K562 (cell line): Measurements from ENCODE around the gene KLF13. TPM values are rescaled to one million over a fixed set of nuclear protein-coding genes. Genes with fewer than 3 reads are reported as not detected.

Source experiments
- ARID3A ChIP-seq: IDR thresholded peaks from 2 replicates; pipeline ENCODE4 v1.6.1; 2012; ENCODE audit warnings: low read depth, low read length, improper control_type of control experiment, borderline replicate concordance
- ATF7 ChIP-seq: fragments of 450-650 bp; IDR thresholded peaks from 2 replicates; pipeline ENCODE4 v1.7.1; 2014; ENCODE audit warnings: mild to moderate bottlenecking, moderate library complexity
- CREM ChIP-seq: IDR thresholded peaks from 2 replicates; pipeline ENCODE4 v1.6.1; 2014; ENCODE audit warnings: antibody characterized with exemption, low read depth
- CTBP1 ChIP-seq: fragments of 450-650 bp; IDR thresholded peaks from 2 replicates; pipeline ENCODE4 v1.6.1; 2016; ENCODE audit warnings: borderline replicate concordance
- HLTF ChIP-seq: fragments of 450-650 bp; IDR thresholded peaks from 2 replicates; pipeline ENCODE4 v1.6.1; 2016
- L3MBTL2 ChIP-seq: fragments of 450-650 bp; IDR thresholded peaks from 2 replicates; pipeline ENCODE4 v1.6.1; 2016; ENCODE audit warnings: mild to moderate bottlenecking, moderate library complexity
- NFE2L1 ChIP-seq: fragments of 450-650 bp; IDR thresholded peaks from 2 replicates; pipeline ENCODE4 v1.6.1; 2016; ENCODE audit warnings: missing genetic modification characterization, low read depth, mild to moderate bottlenecking, missing compliant biosample characterization, moderate library complexity, borderline replicate concordance
- NR4A1 ChIP-seq, 2 experiments: fragments of 250-450 bp in 1 of 2; fragments of 450-650 bp in 1 of 2; sonication (Bioruptor Pico) in 1 of 2; IDR thresholded peaks; 2 replicates each; pipeline versions ENCODE4 v1.4.0 to v1.6.1; 2016 to 2020; ENCODE audit warnings: mild to moderate bottlenecking in 2 of 2, missing compliant biosample characterization in 1 of 2, missing genetic modification characterization in 1 of 2, moderate library complexity in 1 of 2
- SMC3 ChIP-seq: conservative IDR thresholded peaks from 2 replicates; pipeline ENCODE4 v1.6.1; 2011; ENCODE audit warnings: low read depth, low read length, improper control_type of control experiment; ENCODE audit not compliant: insufficient read depth
- ZNF263 ChIP-seq: sonication (generic); formaldehyde crosslinking; IDR thresholded peaks from 2 replicates; pipeline ENCODE4 v1.8.0; 2022; ENCODE audit warnings: mild to moderate bottlenecking, missing genetic modification reagents, borderline replicate concordance
- polyA plus RNA-seq, 8 experiments: library from polyadenylated mRNA; depleted of rRNA in 4 of 8; stranded (reverse) in 5 of 8; unstranded in 3 of 8; fragments of >200 nt; fragmentation: Nextera tagmentation in 2 of 8; fragmentation: Illumina TruSeq in 1 of 8; extraction: Ambion mirVana in 2 of 8; extraction: Trizol in 1 of 8; gene quantifications; 2 replicates each; pipeline versions ENCODE4 v1.2.1 to v1.2.3, GENCODE V29; 2011 to 2014; ENCODE audit warnings: inconsistent platforms in 1 of 8, missing spikeins in 1 of 8
- total RNA-seq, 7 experiments: library from RNA; depleted of rRNA in 6 of 7; stranded (reverse); fragments of >200 nt in 6 of 7; fragmentation: Illumina TruSeq in 2 of 7; extraction: Trizol in 2 of 7; gene quantifications; 2 replicates each; pipeline versions ENCODE4 v1.2.1 to v1.2.3, GENCODE V29; 2011 to 2021; ENCODE audit warnings: low replicate concordance in 1 of 7
- TF ChIP-seq, protein P1 (sequence below): fragments of 200-800 bp; sonication (Bioruptor generic); IDR thresholded peaks from 2 replicates; pipeline ENCODE4 v1.6.1; 2017; ENCODE audit warnings: missing genetic modification characterization, missing compliant biosample characterization
- TF ChIP-seq, protein P2 (sequence below), 2 experiments: fragments of 450-650 bp; formaldehyde crosslinking in 1 of 2; IDR thresholded peaks; 2 replicates each; pipeline versions ENCODE4 v1.4.0 to v1.6.1; 2014 to 2020; ENCODE audit warnings: mild to moderate bottlenecking in 2 of 2, borderline replicate concordance in 1 of 2, low read depth in 1 of 2
- TF ChIP-seq, protein P3 (sequence below): fragments of 250-450 bp; sonication (Bioruptor Pico); IDR thresholded peaks from 2 replicates; pipeline ENCODE4 v1.8.0; 2022; ENCODE audit warnings: inconsistent platforms, mild to moderate bottlenecking, moderate library complexity, borderline replicate concordance

Gene KLF13
- total and polyA plus RNA-seq, 9 of the 15 experiments (the other 6 are each of a cell fraction or from before 2014, with no cell fraction given): 1.8 to 10.5 (median 4.8) TPM

GRCh38 chr15:31396881-31397560 is 70.4 kb downstream of the KLF13 start (continued):
- TF ChIP-seq NR4A1 (CRISPR knock-in tag; IDR thresholded peaks at IDR 0.05): no peak
- peak; percentile 46; the same call in 1 of the 2 replicates for TF ChIP-seq NR4A1 (tag; IDR thresholded peaks at IDR 0.05)
- TF ChIP-seq HLTF: no peak
- peak; percentile 75 for TF ChIP-seq CREM
- TF ChIP-seq, protein P1, sequence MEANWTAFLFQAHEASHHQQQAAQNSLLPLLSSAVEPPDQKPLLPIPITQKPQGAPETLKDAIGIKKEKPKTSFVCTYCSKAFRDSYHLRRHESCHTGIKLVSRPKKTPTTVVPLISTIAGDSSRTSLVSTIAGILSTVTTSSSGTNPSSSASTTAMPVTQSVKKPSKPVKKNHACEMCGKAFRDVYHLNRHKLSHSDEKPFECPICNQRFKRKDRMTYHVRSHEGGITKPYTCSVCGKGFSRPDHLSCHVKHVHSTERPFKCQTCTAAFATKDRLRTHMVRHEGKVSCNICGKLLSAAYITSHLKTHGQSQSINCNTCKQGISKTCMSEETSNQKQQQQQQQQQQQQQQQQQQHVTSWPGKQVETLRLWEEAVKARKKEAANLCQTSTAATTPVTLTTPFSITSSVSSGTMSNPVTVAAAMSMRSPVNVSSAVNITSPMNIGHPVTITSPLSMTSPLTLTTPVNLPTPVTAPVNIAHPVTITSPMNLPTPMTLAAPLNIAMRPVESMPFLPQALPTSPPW (CRISPR knock-in tag): peak; percentile 14; the same call in 1 of the 2 replicates
- peak; percentile 16; the same call in 1 of the 2 replicates for TF ChIP-seq ATF7
- TF ChIP-seq ARID3A: no peak
- TF ChIP-seq ZNF263 (CRISPR knock-in tag): no peak
- TF ChIP-seq SMC3: 0 out of 2 replicates have a peak, but pooled peaks have one; percentile 7
- TF ChIP-seq, protein P2, sequence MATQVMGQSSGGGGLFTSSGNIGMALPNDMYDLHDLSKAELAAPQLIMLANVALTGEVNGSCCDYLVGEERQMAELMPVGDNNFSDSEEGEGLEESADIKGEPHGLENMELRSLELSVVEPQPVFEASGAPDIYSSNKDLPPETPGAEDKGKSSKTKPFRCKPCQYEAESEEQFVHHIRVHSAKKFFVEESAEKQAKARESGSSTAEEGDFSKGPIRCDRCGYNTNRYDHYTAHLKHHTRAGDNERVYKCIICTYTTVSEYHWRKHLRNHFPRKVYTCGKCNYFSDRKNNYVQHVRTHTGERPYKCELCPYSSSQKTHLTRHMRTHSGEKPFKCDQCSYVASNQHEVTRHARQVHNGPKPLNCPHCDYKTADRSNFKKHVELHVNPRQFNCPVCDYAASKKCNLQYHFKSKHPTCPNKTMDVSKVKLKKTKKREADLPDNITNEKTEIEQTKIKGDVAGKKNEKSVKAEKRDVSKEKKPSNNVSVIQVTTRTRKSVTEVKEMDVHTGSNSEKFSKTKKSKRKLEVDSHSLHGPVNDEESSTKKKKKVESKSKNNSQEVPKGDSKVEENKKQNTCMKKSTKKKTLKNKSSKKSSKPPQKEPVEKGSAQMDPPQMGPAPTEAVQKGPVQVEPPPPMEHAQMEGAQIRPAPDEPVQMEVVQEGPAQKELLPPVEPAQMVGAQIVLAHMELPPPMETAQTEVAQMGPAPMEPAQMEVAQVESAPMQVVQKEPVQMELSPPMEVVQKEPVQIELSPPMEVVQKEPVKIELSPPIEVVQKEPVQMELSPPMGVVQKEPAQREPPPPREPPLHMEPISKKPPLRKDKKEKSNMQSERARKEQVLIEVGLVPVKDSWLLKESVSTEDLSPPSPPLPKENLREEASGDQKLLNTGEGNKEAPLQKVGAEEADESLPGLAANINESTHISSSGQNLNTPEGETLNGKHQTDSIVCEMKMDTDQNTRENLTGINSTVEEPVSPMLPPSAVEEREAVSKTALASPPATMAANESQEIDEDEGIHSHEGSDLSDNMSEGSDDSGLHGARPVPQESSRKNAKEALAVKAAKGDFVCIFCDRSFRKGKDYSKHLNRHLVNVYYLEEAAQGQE (IDR thresholded peaks at IDR 0.05; ENCODE audit: borderline replicate concordance): peak; percentile 45; the same call in 1 of the 2 replicates
- TF ChIP-seq, protein P2 (CRISPR knock-in tag; IDR thresholded peaks at IDR 0.05; ENCODE audit: low read depth): no peak
- TF ChIP-seq, protein P3, sequence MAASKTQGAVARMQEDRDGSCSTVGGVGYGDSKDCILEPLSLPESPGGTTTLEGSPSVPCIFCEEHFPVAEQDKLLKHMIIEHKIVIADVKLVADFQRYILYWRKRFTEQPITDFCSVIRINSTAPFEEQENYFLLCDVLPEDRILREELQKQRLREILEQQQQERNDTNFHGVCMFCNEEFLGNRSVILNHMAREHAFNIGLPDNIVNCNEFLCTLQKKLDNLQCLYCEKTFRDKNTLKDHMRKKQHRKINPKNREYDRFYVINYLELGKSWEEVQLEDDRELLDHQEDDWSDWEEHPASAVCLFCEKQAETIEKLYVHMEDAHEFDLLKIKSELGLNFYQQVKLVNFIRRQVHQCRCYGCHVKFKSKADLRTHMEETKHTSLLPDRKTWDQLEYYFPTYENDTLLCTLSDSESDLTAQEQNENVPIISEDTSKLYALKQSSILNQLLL: no peak
- TF ChIP-seq CTBP1: peak; percentile 36; the same call in 1 of the 2 replicates
- TF ChIP-seq L3MBTL2: 0 out of 2 replicates have a peak, but pooled peaks have one; percentile 22
- TF ChIP-seq NFE2L1: no peak
